NCI-H345 treated with DMSO at 0.1 percent for 48 hours (cell line): ENCODE results near the gene PELO.
A peak's percentile ranks its signal among the peaks of the same experiment; 100 is the strongest.

Experiments
- DNase-seq: peaks from one replicate; lab custom pipeline; 2025; ENCODE audit not compliant: unreplicated experiment; lab: John Stamatoyannopoulos, UW

Gene PELO

GRCh38 chr5:52771343-52772039 lies 16.2 kb upstream of the PELO start:
- DNase-seq = no peak

GRCh38 chr5:52772668-52773067 lies 15.0 kb upstream of the PELO start:
- DNase-seq = no peak

- no peak for DNase-seq
Observed at GRCh38 chr5:52773342-52773741, 14.4 kb upstream of the PELO start.

DNA sequence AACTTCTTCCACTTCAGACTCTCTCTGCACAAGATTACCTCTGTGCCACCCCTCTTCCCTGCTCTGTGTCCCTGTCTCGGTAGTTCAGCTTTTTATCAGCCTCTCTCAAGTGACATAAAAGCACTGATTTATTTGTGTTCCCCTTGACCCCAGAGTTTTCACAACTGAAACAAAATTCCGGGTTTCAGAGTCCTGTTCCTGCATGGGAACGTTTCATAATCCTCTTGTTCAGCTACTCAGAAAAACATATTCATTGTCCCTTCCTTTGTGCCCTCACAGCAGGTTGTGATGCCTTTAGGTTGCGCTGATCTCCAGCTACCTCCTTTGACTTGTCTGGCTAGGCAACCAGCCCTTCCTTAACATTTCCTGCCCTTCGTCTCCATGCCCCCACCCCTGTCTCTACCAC lies 13.7 kb upstream of the PELO start:
- no peak for DNase-seq

GRCh38 chr5:52776116-52776515 lies 11.6 kb upstream of the PELO start:
- no peak for DNase-seq

GRCh38 chr5:52777186-52777585 lies 10.5 kb upstream of the PELO start:
- no peak for DNase-seq

DNA sequence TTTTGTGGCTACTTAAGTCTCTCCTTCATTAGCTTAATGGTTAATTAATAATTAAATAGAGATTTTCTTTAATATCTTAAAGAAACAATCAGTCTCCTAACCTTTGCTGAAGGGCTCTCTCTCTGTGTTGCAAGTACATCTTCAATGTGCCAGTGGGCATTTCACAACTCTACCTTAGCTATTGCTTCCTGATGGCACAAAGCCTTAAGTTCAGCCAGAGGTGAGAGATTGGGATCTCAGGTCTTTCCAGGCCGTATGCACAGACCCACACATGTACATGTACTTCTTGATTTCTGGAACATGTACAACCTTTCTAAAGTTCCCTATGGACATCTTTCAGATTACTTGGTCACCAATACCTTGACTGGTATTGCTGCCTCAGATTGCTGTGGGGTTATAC lies 8.9 kb upstream of the PELO start:
- no peak for DNase-seq

DNA sequence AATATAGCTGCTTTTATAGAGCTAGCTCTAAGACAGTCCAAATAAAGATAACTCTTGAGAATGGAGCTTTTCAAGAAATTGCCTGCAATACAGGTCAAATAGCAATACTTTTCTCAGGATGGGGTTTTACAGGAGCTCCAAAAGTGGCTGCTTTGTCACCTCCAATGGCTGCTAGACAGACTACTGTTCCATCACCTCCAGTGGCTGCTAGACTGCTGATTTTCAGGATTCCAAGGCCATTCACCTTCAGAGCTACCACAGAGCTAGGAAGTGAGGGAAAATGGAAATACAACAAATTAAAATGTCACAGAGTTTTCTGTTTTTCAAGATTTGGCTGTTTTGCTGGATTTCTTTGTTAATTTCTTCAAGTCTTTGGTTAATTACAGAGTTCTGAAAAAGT lies 8.5 kb upstream of the PELO start:
- no peak for DNase-seq

- DNase-seq = no peak
Observed at GRCh38 chr5:52783226-52783959, 4.3 kb upstream of the PELO start.

GRCh38 chr5:52784737-52785136 lies 3.0 kb upstream of the PELO start:
- DNase-seq = no peak

DNA sequence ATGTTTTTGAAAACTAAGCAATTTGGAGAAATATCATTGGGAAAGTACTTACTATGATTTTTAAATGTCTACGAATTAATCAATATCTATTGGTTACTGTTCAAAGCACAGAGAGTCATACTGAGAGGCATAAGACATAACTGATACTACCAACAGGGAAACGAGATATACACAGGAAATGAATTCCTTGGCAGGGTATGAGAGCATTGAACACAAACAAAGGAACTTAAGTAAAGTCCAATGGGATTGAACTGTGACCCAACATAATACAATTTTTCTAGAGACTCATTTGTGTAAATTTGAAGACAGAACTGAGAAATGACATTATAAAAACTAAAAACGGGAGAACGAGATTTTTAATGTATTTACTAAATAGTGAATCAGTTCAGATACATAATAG lies 1.3 kb upstream of the PELO start:
- DNase-seq = no peak

- peak; percentile 41 for DNase-seq
Observed at GRCh38 chr5:52786949-52787599, 642 bp upstream of the PELO start.

DNA sequence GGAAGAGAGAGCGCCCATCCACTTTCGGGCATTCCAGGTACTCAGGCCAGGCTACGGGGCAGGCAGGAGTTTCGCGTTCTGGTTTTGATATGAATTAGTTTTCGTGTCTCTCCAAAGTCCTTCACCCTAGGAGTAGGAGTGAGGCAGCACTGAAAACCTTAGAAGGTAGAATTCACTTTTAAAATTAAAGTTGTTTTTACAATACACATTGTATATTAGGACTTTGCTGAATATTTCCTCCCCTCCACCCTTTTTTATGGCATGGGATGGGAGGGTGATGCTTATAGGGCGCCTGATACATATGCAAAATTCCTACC lies 747 bp downstream of the PELO start:
- DNase-seq = no peak

- DNase-seq = no peak
Observed at GRCh38 chr5:52789378-52789777, 1.7 kb downstream of the PELO start.

DNA sequence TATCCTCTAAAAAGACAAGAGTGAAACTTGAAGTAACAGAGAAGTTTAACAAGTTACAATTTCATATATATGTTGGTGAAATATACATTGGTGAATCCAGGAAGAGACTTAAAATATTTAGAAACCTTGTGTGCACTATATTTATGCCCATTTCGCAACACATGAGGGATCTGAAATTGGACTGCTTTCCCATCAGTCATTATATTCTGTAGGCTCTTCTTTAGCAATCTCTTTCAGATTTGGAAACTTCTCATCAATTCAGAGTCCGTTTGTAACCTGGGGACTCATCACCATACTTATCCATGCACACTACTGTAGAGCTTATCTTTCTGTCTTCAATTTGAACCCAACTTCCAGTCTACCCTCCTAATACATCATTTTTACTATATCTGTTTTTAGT lies 2.1 kb downstream of the PELO start:
- no peak for DNase-seq

GRCh38 chr5:52791366-52791765 lies 3.6 kb downstream of the PELO start:
- no peak for DNase-seq

DNA sequence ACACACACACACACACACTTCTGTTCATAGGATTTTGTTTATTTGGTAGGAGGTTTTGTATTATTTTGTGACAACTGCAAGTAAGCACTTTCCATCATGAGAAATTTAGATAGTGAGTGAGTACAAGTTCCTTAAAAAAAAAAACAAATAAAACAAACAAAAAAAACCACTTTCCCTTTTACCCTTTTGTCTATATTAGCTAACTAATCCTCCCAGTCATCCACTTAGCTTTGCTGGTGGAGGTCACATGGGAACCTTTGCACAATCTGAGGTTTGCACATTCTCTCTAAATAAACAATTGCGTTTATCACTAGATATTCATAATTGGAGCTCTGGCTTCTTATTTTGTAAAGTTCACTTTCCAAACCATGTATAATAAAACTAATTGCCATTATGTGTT lies 6.8 kb downstream of the PELO start:
- no peak for DNase-seq

DNA sequence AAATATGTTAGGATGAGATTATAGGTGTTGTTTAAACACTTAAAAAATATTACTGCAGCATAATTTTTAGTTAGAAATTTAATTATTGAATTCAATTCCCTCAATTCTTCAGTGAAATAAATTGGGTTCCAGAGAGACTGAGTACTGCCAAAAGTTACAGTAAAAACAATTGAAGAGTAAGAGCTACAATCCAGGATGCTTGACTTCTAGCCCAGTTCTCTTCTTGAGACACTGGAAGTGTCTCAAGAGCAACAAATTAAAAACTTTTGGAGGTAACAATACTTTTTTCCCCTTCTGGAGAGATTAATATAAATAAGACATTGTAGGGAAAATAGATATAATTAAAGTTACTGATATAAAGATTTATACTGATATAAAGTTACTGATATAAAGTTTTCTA lies 8.3 kb downstream of the PELO start:
- DNase-seq = no peak

- DNase-seq = no peak
Observed at GRCh38 chr5:52796516-52797103, 8.9 kb downstream of the PELO start.

DNA sequence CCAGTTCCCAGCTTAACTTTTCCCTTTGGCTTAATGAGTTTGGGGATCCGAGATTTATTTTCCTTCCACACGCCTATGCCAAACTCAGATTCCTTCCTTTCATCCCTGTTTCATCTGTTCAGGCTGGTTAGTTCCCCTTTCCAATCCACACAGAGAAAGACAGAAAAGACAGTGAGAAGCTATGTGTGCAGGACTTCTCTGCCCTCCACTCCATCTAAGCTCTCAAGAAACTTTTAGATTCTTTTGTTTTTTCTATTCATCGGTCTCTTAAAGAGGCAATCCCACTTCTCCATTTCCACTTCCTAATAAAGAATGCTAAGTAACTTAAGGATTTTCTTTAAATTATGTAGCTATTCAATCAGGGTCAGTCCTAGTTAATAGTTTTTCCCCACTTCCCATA lies 11.2 kb downstream of the PELO start:
- DNase-seq = no peak

GRCh38 chr5:52799358-52799982 lies 11.8 kb downstream of the PELO start:
- peak; percentile 48 for DNase-seq

GRCh38 chr5:52799983-52800393 lies 12.3 kb downstream of the PELO start:
- DNase-seq = peak; percentile 71
